Right hindlimb (tissue), 1 donor: ENCODE data around the gene CACNB2.
"Not testable (repeated sequence)": the region's sequence is repeated elsewhere in the genome, so short reads cannot be mapped to it uniquely, and the experiment has no call there.

Source experiments
- DNase-seq: peaks from one replicate; pipeline ENCODE4 v3.0.0-alpha.2; 2018

Gene CACNB2

DNA sequence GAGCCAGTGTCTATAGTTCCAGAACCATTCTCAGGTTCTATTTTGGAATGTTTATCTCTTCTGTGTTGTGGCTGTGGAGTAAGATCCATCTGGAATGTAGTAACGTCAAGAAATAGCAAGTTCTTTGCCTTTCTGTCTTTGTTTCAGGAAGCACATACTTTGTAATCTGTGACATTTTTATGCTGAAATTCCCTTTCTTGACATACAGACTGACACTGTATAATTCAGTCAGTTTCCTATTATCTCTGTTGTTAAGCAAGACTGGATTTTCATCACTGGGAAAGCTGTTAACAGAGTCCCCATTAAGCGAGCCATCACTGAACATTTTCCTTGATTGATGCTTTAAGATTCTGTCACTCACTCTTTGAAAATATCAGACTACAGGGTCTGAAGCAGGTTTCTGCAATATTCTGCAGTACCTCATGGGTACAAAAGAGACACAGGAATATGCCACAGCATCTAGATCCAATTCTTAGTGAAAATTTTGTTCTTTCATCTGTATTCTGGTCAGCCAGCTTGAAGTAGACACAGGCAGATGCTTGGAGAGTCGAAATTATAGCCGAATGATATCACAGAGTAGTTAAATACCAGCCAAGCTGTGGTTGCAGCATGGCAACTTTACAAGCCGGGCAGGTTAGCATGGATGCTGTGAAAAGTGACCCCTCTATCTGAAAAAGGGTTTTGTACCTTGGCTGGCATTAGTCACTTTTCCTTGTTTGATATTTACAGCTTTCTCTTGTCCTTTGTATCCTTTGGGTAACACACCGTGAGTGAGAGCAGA, 62.6 kb downstream of the CACNB2 start:
- DNase-seq: no peak

DNA sequence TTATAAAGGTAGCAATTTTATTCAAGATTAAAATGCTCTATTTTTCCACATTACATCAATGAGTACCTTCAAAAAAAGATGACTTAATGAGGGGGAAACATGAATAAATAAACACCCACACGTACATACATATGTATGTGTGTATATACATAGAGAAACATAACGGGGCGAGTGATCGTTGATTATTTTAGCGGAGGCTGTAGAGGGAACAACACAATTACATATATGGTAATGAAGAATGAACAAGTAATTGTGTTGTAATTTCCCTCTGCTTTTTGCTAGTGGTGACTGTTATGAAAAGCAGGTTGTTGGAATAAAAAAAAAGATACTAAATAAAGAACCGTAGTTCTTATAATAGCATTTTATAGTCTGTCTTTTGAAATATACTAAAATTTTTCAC, 63.2 kb downstream of the CACNB2 start:
- DNase-seq: no peak

DNA sequence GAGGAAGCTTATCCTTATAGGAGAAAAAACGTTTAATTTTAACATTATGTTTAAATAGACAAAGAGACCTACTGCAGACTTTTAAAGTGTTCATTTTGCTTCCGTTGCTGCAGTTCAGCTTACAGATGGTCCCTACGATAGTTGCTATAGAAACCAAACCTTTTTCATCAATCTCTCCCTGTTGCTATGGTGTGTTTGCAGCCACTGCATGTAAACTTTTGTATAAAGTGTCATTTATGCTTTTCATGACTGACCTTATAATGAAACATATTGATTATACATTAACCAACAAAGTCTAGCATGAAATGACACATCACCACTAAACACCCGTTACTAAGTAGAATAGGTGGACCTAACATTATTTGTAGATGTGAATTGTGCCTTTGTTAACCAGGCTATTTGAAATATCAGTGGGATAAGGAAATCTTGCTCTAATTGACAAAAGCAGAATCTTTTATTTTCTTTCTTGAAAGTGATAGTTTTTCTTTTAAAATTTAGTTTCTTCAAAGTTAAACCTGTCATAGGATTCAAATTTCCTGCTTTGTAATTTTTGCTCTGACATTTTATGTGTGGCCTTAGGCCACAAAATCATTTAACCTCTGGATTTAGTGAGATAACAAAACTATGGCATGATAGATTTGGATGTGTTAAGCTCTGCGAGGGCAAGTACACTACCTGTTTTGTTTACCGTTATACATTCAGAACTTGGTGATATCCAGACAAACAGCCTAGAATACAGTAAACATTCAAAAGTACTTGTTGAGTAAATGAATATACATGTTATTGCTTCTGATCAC, 64.0 kb downstream of the CACNB2 start:
- no peak for DNase-seq

DNA sequence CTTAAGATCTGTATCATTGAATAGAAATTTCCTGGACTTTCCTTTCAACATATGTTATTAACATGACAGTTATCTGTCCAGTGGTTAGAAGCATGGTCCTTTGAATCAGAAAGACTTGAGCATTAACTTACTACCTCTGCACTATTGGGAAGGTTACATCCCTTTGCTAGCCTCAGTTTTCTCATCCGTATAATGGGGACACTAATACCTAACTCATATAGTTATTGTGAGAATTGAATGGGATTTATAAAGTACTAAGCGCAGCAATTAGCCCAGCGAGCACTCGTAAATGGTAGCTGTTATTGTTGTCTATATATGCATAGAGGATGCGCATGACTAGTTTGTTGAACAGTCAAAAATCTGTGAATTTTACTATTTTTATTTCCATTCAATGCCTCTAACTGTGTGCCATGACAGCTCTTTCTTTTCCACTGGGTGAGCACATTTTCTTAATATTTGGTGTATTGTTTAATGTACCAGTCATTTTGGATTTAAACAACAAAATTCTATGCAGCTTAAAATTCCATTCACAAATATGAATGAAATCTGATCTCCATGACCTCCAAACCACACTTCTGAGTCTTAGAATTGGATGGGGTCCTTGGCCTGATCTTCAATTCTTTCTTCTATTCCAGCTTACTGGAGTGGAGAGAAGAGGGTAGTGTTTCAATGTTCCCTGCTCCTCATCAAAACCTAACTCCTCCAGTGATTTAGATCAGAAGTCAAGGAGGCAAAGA, 65.0 kb downstream of the CACNB2 start:
- DNase-seq: no peak

DNA sequence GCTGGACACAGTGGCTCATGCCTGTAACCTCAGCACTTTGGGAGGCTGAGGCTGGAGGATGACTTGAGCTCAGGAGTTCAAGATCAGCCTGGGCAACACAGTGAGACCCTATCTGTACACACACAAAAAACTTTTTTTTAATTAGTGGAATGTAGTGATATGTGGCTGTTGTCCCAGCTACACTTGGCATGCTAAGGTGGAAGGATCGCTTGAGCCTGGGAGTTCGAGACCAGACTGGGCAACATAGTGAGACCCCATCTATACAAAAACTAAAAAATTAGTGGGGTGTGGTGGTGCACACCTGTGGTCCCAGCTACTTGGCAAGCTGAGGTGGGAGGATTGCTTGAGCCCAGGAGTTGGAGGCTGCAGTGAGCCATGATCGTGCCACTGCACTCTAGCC, 68.0 kb downstream of the CACNB2 start:
- not testable (repeated sequence) for DNase-seq

DNA sequence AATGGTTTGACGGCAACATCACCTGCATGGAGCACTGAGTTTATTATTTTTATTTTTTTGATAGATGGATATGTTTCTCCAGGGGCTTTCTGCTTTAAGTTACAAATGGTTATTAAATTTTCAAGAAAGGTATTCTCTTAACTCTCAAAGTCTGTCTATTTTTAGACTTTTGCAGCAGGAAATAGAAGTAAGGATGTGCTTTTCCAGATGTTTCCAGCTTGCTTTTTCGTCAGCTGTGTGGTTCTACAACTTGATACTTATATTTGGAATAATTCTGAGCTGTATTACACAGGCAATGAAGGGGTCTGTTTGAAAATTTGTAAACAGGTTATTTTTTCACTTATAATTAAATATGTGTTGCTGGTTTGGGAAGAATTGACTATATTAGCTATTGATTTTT, 69.0 kb downstream of the CACNB2 start:
- DNase-seq: no peak

DNA sequence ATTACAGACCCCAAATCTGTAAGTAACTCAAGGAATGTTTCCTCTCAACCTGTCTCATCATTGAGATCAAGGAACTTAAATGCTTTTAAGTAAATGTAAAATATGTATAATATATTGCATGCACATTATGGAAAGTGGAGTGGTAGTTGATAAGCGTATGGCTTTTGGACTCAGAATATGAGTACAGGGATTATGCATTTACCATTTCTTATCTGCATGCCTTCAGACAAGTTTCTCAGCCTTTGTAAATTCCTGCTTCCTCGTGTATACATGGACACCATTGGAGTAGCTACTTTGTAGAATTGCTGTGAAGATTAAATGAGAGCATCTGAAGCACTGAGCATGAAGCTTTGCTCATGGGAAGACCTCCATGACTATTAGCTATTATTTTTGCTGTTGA, 70.5 kb downstream of the CACNB2 start:
- no peak for DNase-seq

DNA sequence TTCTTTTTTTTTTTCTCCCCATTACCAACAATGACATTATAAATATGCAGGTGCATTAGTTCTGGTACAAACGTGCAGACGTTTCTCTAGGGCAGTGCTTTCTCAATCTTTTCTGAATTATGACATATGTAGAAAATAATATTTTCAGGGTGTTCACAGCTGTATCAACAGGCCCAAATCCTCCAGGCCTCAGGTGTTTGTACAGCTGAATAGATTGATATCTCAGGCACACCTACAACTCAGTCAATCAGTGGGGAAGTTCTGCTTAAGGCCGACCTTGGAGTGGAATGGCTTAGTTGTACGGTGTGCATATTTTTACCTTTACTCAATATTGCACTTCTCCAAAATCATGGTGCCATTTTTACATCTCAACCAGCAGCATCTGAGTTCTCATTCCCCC, 71.6 kb downstream of the CACNB2 start:
- DNase-seq: no peak

DNA sequence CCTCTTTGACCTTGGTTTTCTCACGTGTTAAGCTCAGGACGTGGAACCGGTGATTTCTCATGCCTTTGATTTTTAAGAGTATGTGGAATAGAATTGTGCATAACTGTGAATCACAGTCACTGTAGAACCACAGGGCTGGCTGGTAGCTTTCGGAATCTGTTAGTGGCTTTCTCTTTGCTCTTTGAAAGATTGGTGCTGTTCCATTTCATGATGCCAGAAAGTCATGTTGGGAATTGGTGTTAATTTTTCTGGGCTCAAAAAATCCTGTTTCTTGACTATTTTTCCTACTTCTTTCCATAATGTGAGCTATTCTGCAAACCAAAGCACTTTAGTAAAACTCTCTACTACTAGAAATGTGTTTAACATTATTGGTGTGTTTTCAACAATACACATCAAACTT, 73.0 kb downstream of the CACNB2 start:
- no peak for DNase-seq

DNA sequence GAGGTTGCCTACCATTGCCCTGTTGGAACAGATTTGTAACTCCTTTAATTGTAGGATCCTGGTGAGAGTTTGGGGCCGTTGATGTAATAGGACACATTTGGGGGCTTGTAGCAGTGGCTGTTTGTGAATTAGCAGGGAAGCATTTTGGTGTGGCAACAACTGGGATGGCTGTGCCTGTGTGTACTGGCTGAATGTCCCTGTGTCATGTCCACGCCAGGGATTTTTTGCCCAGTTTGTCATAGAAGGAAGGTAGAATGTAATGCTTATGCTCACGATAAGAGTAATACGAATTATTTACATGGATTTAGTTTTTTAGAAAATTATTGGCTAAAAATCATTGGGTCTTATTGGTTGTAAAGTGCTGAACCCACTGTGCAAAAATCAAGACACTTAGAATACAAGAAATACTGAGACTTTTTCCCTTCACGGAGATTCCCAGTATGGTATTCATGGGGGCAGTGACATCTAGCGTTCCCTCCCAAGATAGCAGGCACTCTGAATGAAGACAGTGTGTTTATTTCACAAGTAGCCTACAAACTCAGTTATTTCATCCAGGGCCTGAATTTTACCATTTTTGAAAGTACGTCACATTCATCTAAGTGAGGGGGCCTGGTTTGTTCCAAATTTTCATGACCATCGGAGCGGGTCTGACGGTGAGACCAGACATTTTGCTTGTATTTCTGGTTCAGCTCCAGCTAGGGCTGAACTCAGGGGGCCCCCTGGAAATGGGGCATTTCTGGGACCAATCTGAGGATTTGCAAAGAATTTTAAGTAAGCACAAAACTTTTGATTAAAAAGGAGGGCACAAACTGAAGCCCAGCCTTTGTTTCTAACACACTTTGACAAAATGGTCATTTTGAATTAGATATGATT, 74.7 kb downstream of the CACNB2 start:
- peak; percentile 74 for DNase-seq

DNA sequence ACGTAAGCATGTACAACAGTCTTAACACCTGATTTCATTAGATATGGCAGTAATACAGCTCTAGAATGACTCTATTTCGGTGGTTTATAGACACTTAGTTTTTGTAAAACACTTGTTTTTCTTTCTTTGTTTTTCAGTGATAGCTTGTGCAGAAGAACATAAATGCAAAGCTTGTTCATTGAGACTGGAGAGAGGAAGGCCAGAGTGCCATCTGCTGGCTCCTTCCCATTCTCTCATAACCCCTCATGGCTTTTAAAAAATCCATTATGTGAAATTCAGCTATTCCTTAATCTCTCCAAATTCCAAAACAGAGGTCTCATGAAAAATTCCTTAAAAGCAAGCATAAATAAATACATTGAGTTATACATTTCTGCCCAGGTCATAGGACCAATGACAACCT, 76.3 kb downstream of the CACNB2 start:
- DNase-seq: no peak

DNA sequence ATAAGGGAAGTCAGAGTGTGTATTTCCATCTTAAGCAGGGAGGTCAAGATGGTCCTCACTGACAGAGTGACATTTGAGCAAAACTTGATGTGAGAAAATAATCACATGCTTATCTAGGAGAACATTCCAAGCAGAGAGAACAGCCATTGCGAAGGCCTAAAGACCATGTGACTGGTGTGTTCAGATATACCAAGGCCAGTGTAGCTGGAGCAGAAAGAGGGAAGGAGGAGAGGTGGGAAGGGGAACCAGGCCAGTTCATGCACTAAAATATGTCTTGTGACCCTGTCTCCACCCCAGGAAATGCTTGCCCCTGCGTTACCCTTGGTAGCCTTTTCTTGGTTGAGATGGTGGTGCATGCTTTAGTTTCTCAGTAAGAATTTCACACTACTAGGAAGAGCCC, 77.4 kb downstream of the CACNB2 start:
- no peak for DNase-seq

DNA sequence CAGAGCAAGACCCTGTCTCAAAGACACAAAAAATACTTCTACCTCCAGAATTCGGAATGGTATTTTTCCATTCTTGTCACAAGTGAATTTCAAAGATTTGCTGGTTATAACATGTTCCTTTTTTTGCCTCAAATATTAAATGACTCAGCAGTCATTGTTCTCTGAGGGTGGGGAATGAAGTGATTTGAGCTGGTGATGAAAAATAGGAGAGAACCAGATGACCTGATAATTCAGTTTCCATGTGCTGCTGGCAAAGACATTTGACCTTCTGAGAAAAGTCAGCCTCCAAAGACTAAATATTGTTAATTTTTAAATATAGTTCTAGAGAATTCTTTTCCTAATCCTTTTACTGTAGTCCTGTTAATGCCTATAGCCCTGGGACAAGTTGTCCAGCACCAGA, 78.9 kb downstream of the CACNB2 start:
- DNase-seq: no peak

DNA sequence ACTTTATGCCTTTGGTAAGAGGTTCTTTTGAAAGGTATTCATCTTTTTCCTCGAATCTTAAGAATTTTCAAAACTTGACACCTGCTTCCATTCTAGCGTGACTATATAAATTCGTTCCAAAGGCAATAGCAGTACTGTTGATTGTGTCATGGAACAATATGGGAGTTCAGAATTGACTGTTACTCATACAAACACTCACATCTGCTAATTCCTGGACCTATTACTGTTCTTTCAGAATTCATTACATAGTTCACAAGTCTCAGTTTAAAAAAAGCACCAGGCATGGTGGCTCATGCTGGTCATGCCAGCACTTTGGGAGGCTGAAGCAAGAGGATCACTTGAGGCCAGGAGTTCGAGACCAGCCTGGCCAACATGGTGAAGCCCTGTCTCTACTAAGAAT, 80.9 kb downstream of the CACNB2 start:
- DNase-seq: no peak

DNA sequence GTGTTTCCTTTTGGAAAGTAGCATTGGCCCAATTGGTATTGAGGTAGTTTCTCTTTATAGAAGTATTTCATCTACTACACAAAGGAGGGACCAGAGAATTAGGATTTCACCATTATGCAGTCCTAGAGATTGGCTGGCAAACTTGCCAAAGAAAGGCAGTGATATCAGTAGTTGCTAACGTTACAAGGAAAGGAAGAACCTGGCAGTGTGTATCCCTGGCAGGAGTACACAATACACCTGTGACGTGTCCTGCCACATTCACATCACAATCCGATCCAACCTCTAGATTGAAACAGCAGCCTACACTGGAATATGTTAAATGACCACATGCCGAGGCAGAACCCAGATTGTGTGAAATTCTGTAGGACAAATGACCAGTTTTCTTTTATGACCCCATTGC, 81.7 kb downstream of the CACNB2 start:
- DNase-seq: no peak

DNA sequence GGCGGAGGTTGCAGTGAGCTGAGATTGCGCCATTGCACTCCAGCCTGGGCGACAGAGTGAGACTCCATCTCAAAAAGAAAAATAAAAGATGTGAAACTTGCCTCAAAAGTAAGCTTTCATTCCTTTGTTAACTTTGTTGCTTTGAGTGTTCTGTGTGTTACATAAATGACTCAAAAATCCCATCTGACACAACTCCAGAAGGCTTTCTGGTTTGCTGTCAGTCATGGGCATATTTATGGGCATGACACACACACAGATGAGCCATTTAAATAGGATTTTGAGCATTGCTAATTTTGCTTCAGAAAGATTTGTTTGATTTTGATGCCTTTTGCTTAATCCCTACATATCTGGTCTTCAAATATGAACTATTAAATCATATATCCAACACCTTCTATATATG, 82.6 kb downstream of the CACNB2 start:
- no peak for DNase-seq

DNA sequence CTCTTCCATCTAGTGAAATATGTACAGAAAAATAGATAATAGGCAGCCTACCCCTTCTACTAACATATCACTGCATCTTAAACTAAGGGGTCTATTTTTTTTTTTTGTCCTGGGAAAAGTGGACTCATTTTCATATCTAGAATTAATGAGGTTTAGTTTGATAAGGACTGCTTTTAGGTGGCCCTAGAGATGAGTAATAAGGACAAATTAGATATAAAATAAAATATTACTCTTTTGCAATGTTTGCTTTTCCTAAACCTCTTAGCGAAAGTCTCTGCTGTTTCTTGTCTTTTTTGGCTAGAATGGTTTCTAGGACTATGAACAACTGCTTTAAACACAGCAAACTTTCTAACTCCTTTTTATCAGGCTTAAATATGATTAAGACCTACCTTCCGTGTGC, 83.7 kb downstream of the CACNB2 start:
- DNase-seq: no peak

DNA sequence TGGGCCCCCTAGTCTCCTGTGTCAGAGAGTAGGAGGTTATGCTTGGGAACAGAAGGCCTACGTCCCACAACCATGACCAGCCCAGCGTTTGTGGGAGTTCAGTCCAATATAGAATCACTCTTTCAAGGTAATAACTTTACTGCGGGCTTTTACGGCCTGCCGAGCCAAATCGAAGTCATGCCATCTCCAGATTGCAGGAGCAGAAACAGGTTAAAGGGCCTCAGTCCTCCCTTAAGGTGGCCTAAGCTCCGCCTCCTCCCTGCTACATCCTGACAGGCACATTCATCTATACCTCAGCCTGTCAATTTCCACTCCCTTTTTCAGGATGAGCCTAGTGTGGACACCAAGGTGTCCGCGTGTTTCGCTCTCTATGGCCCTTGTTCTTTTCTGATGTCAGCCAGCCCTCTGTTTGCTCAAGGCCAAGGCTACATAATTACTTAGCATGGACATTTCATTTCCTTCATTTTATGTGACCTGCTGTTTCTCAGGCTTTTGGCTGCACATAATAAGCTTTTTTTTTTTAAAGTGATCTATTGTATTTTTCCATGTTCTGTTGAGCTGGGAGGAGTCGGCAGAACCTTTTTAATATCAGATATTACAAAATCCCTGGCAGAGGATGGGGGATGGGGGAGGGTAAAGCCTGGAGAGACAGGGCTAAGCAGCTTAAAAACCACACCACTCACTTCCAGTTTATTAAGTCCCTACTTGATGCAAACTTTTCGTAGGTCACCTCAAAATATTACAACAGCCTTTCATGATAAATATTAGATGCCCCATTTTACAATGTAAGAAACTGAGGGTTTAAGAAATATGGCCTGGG, 84.6 kb downstream of the CACNB2 start:
- DNase-seq: no peak

DNA sequence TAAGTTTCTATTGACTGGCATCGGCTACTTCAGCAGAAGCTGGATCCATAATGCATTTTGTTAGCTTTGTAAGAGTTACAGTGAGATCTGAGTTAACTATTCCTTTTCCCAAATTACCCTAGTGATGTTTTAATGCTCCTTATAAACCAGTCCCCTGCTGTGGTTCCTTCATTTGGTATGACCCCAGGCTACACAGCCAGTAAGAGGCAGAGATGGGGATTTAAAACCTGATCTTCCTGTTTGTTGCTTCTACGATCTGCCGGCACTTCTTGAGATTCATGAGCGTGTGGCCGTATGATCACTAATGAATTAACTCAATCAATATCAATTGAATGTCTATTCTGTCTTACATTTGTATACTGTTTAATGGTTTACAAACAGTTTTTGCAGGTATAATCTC, 86.1 kb downstream of the CACNB2 start:
- no peak for DNase-seq

DNA sequence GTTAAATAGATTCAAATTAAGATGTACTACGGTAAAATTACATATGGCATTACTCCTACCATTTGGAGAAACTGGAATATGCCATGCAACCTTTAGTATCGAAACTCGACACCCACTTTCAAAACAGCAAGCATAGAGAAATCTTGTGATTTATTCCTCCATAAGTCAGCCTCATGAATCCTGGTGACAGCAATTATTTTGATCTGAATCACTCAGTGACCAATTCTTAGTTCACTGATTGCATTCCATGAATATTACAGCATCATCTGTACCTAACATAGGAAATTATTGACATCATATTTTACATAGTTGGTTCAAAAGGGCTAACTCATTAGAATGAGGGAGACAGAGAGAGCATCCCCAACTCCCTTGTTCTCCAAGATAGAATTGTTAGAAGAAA, 89.6 kb downstream of the CACNB2 start:
- DNase-seq: no peak

DNA sequence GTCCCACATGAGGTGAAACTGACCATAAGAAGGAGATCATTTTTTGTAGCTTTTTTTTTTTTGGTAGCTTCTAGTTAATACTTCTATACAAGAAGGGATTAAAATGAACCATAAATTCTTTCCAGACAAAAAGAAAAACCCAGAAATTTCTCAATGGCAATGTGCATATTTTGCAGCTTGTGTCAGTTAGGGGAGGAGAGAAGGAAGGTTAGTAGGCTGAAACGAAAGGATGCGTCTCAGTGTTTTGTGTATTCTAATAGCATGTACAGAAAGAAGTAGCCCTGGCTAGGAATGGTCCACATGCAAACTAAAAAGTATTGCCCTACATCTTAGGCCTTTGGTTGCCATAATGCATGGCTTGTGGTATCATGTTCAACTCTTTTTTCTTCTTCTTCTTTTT, 90.6 kb downstream of the CACNB2 start:
- no peak for DNase-seq

DNA sequence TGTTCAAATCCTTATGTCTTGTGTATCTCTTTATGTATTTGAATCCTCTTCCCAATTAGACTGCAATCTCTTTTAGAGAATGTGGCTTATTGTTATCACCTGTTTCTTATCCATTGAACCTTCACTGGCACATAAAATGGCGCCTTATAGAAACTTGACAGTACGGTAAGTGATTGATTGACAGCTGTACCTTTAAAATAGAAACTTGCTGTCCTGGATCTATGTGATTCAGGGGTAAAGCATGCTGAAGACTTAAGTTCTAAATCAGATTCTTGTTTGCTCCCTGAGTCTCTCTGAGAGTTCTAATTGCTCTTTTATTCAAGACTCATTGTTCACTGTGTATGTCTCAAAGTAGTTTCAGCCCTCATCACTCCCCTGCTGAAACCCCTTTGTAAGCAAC, 91.3 kb downstream of the CACNB2 start:
- DNase-seq: no peak
